Activated B cell treated with CpG ODN at 0.5 μM for 24 hours (primary cell): ENCODE data around the gene HS3ST6. TPM values are rescaled to one million over a fixed set of nuclear protein-coding genes. Genes with fewer than 3 reads are reported as not detected.

Source experiments
- ATAC-seq: fragments of 200-7000 bp; cut with Tn5 transposase; one replicate; pipeline ENCODE4 v1.10.0; 2021; ENCODE audit warnings: low read depth, mild to moderate bottlenecking, moderate library complexity
- CTCF ChIA-PET: fragments of 350-600 bp; sonication (Branson Sonifier 250); formaldehyde crosslinking; loops from one replicate; lab custom pipeline; 2021; ENCODE audit warnings: antibody characterized with exemption; lab: Charles Lee
- POLR2A ChIA-PET: fragments of 350-600 bp; sonication (Branson Sonifier 250); formaldehyde crosslinking; loops from one replicate; lab custom pipeline; 2021; ENCODE audit warnings: antibody characterized with exemption; lab: Charles Lee
- DNase-seq: peaks from one replicate; pipeline ENCODE4 v3.0.0; 2022
- H3K27ac Mint-ChIP-seq: one replicate; pipeline ENCODE4 v1.8.0; 2020; ENCODE audit warnings: mixed read lengths
- H3K27me3 Mint-ChIP-seq: one replicate; pipeline ENCODE4 v1.8.0; 2021; ENCODE audit warnings: mixed read lengths
- H3K36me3 Mint-ChIP-seq: one replicate; pipeline ENCODE4 v1.8.0; 2021; ENCODE audit warnings: low read depth, mixed read lengths
- H3K4me1 Mint-ChIP-seq: one replicate; pipeline ENCODE4 v1.8.0; 2021; ENCODE audit warnings: mixed read lengths
- H3K4me3 Mint-ChIP-seq: one replicate; pipeline ENCODE4 v1.8.0; 2020; ENCODE audit warnings: mild to moderate bottlenecking, mixed read lengths
- H3K9me3 Mint-ChIP-seq: one replicate; pipeline ENCODE4 v1.8.0; 2020; ENCODE audit warnings: mixed read lengths
- CTCF ChIP-seq: fragments of 200-600 bp; IDR thresholded peaks from one replicate; pipeline ENCODE4 v1.8.0; 2022; ENCODE audit warnings: antibody characterized with exemption, mild to moderate bottlenecking
- intact Hi-C: fragments of 100-400 bp; cut with micrococcal nuclease; formaldehyde crosslinking; loops from one replicate; pipeline ENCODE4 v1.15.1; 2024
- total RNA-seq: library from RNA; stranded (reverse); gene quantifications from 2 replicates; pipeline ENCODE4 v1.2.3, GENCODE V29; 2022

Gene HS3ST6
- total RNA-seq, 1 donor from 2014 or later, result not detected

GRCh38 chr16:1917056-1917664 is 1.1 kb downstream of the HS3ST6 start:
- ChIA-PET POLR2A (no interaction called here), CTCF (no interaction called here)
- TF ChIP-seq CTCF, result no peak
- Mint-ChIP-seq H3K27ac (no peak overlapping the region), H3K4me3 (no peak overlapping the region), H3K27me3 (peaks cover 34% of the 10 kb centered on the region), H3K36me3 (no peaks in the 10 kb centered on the region), H3K9me3 (no peaks in the 10 kb centered on the region), H3K4me1 (peaks cover 5% of the 10 kb centered on the region)
- intact Hi-C loops, result no loop called here
- ATAC-seq, result no peak
- no peak for DNase-seq

- ChIA-PET POLR2A (no interaction called here), CTCF (no interaction called here)
- no peak overlapping the region for H3K27ac Mint-ChIP-seq
- H3K9me3 Mint-ChIP-seq, result no peaks in the 10 kb centered on the region
- DNase-seq, result no peak
- ATAC-seq, result no peak
- no peaks in the 10 kb centered on the region for H3K36me3 Mint-ChIP-seq
- no peak overlapping the region for H3K4me3 Mint-ChIP-seq
- peaks cover 34% of the 10 kb centered on the region for H3K27me3 Mint-ChIP-seq
- intact Hi-C loops, result no loop called here
- TF ChIP-seq CTCF, result no peak
- peaks cover 5% of the 10 kb centered on the region for H3K4me1 Mint-ChIP-seq
Observed at GRCh38 chr16:1916640-1916990, 1.6 kb downstream of the HS3ST6 start.

- intact Hi-C loops, result no loop called here
- Mint-ChIP-seq H3K4me3 (no peak overlapping the region), H3K4me1 (peaks cover 2% of the 10 kb centered on the region), H3K36me3 (no peaks in the 10 kb centered on the region), H3K27me3 (peaks cover 30% of the 10 kb centered on the region), H3K27ac (no peak overlapping the region), H3K9me3 (no peaks in the 10 kb centered on the region)
- DNase-seq, result no peak
- ChIA-PET POLR2A (no interaction called here), CTCF (no interaction called here)
- TF ChIP-seq CTCF, result no peak
- ATAC-seq, result no peak
Observed at GRCh38 chr16:1915732-1916639, 2.2 kb downstream of the HS3ST6 start.

- no peak for ATAC-seq
- peaks cover 22% of the 10 kb centered on the region for H3K27me3 Mint-ChIP-seq
- CTCF ChIA-PET, result no interaction called here
- H3K36me3 Mint-ChIP-seq, result no peaks in the 10 kb centered on the region
- POLR2A ChIA-PET, result no interaction called here
- DNase-seq, result no peak
- TF ChIP-seq CTCF, result no peak
- no peaks in the 10 kb centered on the region for H3K9me3 Mint-ChIP-seq
- H3K27ac Mint-ChIP-seq, result no peak overlapping the region
- H3K4me3 Mint-ChIP-seq, result no peak overlapping the region
- H3K4me1 Mint-ChIP-seq, result no peaks in the 10 kb centered on the region
- intact Hi-C loops, result no loop called here
Observed at GRCh38 chr16:1914988-1915387, 3.2 kb downstream of the HS3ST6 start.

- TF ChIP-seq CTCF, result no peak
- Mint-ChIP-seq H3K27me3 (peaks cover 21% of the 10 kb centered on the region), H3K4me1 (no peaks in the 10 kb centered on the region), H3K4me3 (no peak overlapping the region), H3K27ac (no peak overlapping the region), H3K36me3 (no peaks in the 10 kb centered on the region), H3K9me3 (no peaks in the 10 kb centered on the region)
- ATAC-seq (no peak), DNase-seq (no peak)
- ChIA-PET POLR2A (no interaction called here), CTCF (no interaction called here)
- intact Hi-C loops, result no loop called here
Observed at GRCh38 chr16:1914084-1914608, 4.1 kb downstream of the HS3ST6 start.
